ENCODE measurements around the gene SUPT7L. TPM values are rescaled to one million over a fixed set of nuclear protein-coding genes. Genes with fewer than 3 reads are reported as not detected.

Gene SUPT7L
- total RNA-seq, 1 experiment from 2014 or later = 35.5 TPM

DNA sequence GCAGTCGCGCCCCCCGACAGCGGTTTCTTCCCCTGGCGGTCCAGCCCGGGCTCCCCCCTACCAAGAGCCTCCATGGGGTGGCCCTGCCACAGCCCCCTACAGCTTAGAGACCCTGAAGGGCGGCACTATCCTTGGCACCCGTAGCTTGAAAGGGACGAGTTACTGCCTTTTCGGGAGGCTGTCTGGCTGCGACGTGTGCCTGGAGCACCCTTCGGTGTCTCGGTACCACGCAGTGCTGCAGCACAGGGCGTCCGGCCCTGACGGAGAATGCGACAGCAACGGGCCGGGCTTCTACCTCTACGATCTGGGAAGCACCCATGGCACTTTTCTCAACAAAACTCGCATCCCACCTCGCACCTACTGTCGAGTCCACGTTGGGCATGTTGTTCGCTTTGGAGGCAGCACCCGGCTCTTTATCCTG, 750 bp upstream of the SUPT7L start:
- peaks cover 60% of the 10 kb centered on the region for H3K36me3 Mint-ChIP-seq (ENCODE audit: insufficient read depth, unreplicated experiment)
- peak overlapping the region; percentile 98 for H3K4me3 Mint-ChIP-seq (ENCODE audit: low read depth, unreplicated experiment)
- intact Hi-C loops (cut with micrococcal nuclease; ENCODE audit: unreplicated experiment) = no loop called here
- no peaks in the 10 kb centered on the region for H3K27me3 Mint-ChIP-seq (ENCODE audit: unreplicated experiment)
- CTCF ChIA-PET = interaction anchor here (0.7 to 1.5 kb wide), 3 partner anchors 11 to 18 kb away, joined by 3 to 5 read pairs (median 4); no protein-coding TSS in a partner anchor
- TSS peak; percentile 84 for BruUV-seq (replicated peaks)
- TF ChIP-seq, protein P1, sequence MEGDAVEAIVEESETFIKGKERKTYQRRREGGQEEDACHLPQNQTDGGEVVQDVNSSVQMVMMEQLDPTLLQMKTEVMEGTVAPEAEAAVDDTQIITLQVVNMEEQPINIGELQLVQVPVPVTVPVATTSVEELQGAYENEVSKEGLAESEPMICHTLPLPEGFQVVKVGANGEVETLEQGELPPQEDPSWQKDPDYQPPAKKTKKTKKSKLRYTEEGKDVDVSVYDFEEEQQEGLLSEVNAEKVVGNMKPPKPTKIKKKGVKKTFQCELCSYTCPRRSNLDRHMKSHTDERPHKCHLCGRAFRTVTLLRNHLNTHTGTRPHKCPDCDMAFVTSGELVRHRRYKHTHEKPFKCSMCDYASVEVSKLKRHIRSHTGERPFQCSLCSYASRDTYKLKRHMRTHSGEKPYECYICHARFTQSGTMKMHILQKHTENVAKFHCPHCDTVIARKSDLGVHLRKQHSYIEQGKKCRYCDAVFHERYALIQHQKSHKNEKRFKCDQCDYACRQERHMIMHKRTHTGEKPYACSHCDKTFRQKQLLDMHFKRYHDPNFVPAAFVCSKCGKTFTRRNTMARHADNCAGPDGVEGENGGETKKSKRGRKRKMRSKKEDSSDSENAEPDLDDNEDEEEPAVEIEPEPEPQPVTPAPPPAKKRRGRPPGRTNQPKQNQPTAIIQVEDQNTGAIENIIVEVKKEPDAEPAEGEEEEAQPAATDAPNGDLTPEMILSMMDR (IDR thresholded peaks at IDR 0.05; ENCODE audit: unreplicated experiment) = no peak
- no peaks in the 10 kb centered on the region for H3K9me3 Mint-ChIP-seq (ENCODE audit: low read depth, unreplicated experiment)
- peak overlapping the region; percentile 99 for H3K27ac Mint-ChIP-seq (ENCODE audit: unreplicated experiment)
- peaks cover 27% of the 10 kb centered on the region for H3K4me1 Mint-ChIP-seq (ENCODE audit: low read depth, unreplicated experiment)
- DNase-seq = no peak

DNA sequence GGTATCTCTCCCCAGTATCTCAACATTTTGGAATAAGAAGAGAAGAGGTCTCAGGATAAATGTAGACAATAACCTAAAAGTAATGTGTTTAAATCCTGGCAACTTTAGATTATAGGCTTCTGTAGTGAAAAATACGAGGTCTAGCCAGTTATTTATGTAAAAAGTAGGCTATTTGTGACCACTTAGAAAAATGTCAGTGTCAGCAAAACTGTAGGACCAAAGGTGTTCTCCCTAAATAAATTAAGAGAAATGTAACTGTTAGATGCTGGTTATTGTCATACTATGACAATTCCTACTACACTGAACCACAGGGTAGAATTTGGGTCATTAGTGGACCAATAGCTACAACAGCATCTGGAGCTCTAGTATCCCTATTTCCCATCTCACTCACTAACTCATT, 2.0 kb downstream of the SUPT7L start:
- Mint-ChIP-seq H3K27me3 (ENCODE audit: unreplicated experiment) (no peaks in the 10 kb centered on the region), H3K27ac (ENCODE audit: unreplicated experiment) (no peak overlapping the region), H3K9me3 (ENCODE audit: low read depth, unreplicated experiment) (no peaks in the 10 kb centered on the region), H3K4me1 (ENCODE audit: low read depth, unreplicated experiment) (peaks cover 27% of the 10 kb centered on the region), H3K4me3 (ENCODE audit: low read depth, unreplicated experiment) (no peak overlapping the region), H3K36me3 (ENCODE audit: insufficient read depth, unreplicated experiment) (peaks cover 60% of the 10 kb centered on the region)
- no peak for DNase-seq
- CTCF ChIA-PET = no interaction called here
- TF ChIP-seq, protein P1 (IDR thresholded peaks at IDR 0.05; ENCODE audit: unreplicated experiment) = no peak
- intact Hi-C loops (cut with micrococcal nuclease; ENCODE audit: unreplicated experiment) = no loop called here
- no TSS peak for BruUV-seq (replicated peaks)

- Mint-ChIP-seq H3K27me3 (ENCODE audit: unreplicated experiment) (no peaks in the 10 kb centered on the region), H3K36me3 (ENCODE audit: insufficient read depth, unreplicated experiment) (peaks cover 43% of the 10 kb centered on the region), H3K4me3 (ENCODE audit: low read depth, unreplicated experiment) (no peak overlapping the region), H3K27ac (ENCODE audit: unreplicated experiment) (no peak overlapping the region), H3K9me3 (ENCODE audit: low read depth, unreplicated experiment) (no peaks in the 10 kb centered on the region), H3K4me1 (ENCODE audit: low read depth, unreplicated experiment) (peaks cover 23% of the 10 kb centered on the region)
- TF ChIP-seq, protein P1 (IDR thresholded peaks at IDR 0.05; ENCODE audit: unreplicated experiment) = no peak
- CTCF ChIA-PET = no interaction called here
- DNase-seq = no peak
- intact Hi-C loops (cut with micrococcal nuclease; ENCODE audit: unreplicated experiment) = no loop called here
- BruUV-seq (replicated peaks) = no TSS peak
Measured at GRCh38 chr2:27655155-27655951, 8.1 kb downstream of the SUPT7L start.

GRCh38 chr2:27653397-27653796, 10.0 kb downstream of the SUPT7L start:
- H3K27me3 Mint-ChIP-seq (ENCODE audit: unreplicated experiment) = no peaks in the 10 kb centered on the region
- no peak overlapping the region for H3K4me3 Mint-ChIP-seq (ENCODE audit: low read depth, unreplicated experiment)
- DNase-seq = no peak
- intact Hi-C loops (cut with micrococcal nuclease; ENCODE audit: unreplicated experiment) = no loop called here
- CTCF ChIA-PET = interaction anchor here (0.7 to 1.0 kb wide), 2 partner anchors 10 to 29 kb away, joined by 3 to 4 read pairs; partner anchors contain the start of genes SLC4A1AP and SUPT7L
- no peak overlapping the region for H3K27ac Mint-ChIP-seq (ENCODE audit: unreplicated experiment)
- H3K36me3 Mint-ChIP-seq (ENCODE audit: insufficient read depth, unreplicated experiment) = peaks cover 45% of the 10 kb centered on the region
- BruUV-seq (replicated peaks) = no TSS peak
- no peaks in the 10 kb centered on the region for H3K9me3 Mint-ChIP-seq (ENCODE audit: low read depth, unreplicated experiment)
- TF ChIP-seq, protein P1 (IDR thresholded peaks at IDR 0.05; ENCODE audit: unreplicated experiment) = no peak
- peaks cover 23% of the 10 kb centered on the region for H3K4me1 Mint-ChIP-seq (ENCODE audit: low read depth, unreplicated experiment)
